Iris pigment epithelial cell (primary cell): ENCODE data around the gene LGALS4.
A peak's percentile ranks its signal among the peaks of the same experiment; 100 is the strongest.
"Not testable (repeated sequence)": the region's sequence is repeated elsewhere in the genome, so short reads cannot be mapped to it uniquely, and the experiment has no call there.

ENCODE experiments used
- DNase-seq: peaks from one replicate; pipeline ENCODE4 v3.0.0-alpha.2; 2011; ENCODE audit warnings: low read depth

LGALS4 gene, protein sequence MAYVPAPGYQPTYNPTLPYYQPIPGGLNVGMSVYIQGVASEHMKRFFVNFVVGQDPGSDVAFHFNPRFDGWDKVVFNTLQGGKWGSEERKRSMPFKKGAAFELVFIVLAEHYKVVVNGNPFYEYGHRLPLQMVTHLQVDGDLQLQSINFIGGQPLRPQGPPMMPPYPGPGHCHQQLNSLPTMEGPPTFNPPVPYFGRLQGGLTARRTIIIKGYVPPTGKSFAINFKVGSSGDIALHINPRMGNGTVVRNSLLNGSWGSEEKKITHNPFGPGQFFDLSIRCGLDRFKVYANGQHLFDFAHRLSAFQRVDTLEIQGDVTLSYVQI

DNA sequence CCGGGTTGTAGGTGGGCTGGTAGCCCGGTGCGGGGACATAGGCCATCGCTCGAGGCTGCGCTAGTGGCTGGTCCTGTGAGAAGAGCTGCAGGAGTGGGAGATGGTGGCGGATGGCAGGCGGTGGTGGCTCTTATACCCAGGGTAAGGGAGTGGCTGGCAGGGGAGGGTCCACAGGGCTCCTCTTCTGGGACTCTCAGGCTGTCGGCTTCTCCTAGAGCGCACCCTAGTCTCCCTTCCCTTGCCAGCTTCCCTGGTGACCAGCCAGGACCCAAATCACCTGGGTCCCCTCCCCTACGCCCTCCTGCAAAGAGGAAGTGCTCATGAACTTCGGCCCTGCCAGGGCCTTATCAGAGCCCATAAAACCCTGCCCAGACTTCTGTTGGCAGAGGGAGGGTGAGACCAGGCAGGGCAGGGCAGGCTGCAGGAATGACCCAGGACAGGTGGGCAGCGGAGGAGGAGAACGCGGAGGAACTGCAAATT lies at the start of gene LGALS4:
TSS of gene LGALS4 (minus strand) at position 105 of the 480 bp plus-strand sequence. CDS start at position 46, 59 bp downstream.
- DNase-seq: no peak

DNA sequence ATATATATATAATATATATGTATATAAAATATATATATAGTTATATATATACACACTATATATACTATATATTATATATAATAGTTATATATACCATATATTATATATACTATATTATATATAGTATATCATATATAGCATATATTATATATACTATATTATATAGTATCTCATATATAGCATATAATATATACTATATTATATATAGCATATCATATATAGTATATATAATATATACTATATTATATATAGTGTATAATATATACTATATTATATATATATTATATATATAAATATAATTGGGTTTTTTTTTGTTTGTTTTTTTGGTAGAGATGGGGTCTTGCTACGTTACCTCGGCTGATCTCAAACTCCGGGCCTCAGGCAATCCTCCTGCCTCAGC lies 48.6 kb upstream of the LGALS4 start:
- no peak for DNase-seq

DNA sequence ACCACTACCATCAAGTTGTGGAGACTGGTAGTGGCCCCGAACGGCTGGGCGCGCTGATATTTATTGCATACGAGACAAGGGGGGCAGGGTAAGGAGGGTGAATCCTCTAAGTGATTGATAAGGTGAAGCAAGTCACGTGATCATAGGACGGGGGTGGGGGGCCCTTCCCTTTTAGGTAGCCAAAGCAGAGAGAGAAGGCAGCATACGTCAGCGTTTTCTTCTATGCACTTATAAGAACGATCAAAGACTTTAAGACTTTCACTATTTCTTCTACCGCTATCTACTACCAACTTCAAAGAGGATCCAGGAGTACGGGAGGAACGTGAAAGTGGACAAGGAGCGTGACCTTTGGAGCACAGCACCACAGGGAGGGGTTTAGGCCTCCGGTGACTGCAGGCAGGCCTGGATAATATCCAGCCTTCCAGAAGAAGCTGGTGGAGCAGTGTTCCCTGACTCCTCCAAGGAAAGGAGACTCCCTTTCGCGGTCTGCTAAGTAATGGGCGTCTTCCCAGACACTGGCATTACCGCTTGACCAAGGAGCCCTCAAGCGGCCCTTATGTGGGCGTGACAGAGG lies 47.0 kb upstream of the LGALS4 start:
- not testable (repeated sequence) for DNase-seq

DNA sequence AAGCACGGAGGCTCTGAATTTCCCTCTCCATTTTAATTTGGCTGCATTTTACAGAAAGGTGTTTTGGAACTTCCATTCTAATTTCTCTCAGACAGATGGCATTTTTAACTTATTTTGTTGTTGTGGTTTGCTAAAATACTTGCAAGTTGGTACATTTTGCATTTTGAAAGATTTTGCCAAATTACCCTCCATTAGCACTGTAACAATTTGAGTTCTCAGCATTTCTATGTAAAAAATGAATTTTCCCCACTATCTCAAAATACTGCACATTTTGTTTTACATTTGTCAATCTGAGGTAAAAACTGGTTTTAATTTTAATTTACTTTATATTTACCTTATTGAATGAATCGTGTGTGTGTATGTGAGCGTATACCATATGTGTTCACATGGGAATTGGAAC lies 44.1 kb upstream of the LGALS4 start:
- no peak for DNase-seq

DNA sequence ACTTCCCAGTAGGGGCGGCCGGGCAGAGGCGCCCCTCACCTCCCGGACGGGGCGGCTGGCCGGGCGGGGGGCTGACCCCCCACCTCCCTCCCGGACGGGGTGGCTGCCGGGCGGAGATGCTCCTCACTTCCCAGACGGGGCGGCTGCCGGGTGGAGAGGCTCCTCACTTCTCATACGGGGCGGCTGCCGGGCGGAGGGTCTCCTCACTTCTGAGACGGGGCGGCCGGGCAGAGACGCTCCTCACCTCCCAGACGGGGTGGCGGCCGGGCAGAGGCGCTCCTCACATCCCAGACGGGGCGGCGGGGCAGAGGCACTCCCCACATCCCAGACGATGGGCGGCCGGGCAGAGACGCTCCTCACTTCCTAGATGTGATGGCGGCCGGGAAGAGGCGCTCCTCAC lies 43.0 kb upstream of the LGALS4 start:
- not testable (repeated sequence) for DNase-seq

GRCh38 chr19:38854961-38855360 lies 42.2 kb upstream of the LGALS4 start:
- DNase-seq: not testable (repeated sequence)

DNA sequence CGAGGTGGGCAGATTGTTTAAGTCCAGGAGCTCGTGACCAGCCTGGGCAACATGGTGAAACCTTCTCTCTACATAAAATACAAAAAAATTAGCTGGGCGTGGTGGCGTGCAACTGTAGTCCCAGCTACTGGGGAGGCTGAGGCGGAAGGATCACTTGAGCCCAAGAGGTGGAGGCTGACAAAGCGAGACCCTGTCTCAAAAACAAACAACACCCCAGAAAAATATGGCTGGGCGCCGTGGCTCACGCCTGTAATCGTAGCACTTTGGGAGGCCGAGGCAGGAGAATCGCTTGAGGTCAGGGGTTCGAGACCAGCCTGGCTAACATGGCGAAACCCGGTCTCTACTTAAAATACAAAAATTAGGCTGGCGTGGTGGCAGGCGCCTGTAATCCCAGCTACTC lies 40.5 kb upstream of the LGALS4 start:
- no peak for DNase-seq

- DNase-seq: peak; percentile 68
Measured at GRCh38 chr19:38852231-38853044, 39.7 kb upstream of the LGALS4 start.

GRCh38 chr19:38851622-38852230 lies 39.0 kb upstream of the LGALS4 start:
- peak; percentile 91 for DNase-seq

- peak; percentile 21 for DNase-seq
Measured at GRCh38 chr19:38850976-38851621, 38.4 kb upstream of the LGALS4 start.

DNA sequence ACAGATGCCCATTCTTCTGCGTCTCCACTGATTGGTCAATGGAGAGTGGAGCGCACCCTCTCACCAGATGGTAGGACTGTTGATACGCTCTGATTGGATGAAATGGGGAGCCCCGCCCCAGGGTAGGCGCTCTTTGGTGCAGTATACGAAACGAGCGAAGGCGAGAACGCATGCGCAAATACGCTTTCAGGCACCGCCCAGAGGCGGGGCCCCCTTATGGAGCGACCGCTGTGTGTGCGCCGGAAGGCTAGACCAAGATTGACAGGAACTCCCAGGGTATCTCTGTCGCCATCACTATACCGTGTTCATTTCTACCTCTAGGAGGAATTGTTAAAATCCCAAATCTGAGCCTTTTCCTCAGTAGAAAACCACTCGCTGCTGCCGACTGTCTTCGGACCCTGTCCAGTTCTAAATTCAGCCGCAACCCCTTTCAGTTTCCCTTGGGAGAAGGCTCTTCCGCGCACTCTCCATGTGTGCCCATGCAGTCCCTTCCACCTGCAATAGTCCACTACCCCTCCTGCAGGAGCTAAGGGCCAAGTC lies 37.8 kb upstream of the LGALS4 start:
- DNase-seq: no peak

- DNase-seq: peak; percentile 100
Measured at GRCh38 chr19:38849860-38850435, 37.2 kb upstream of the LGALS4 start, which contains the start of gene HNRNPL. TSS of gene HNRNPL (minus strand) at chr19:38849986. CDS start at chr19:38849966, 20 bp downstream.

- peak; percentile 90 for DNase-seq
Measured at GRCh38 chr19:38849147-38849859, 36.6 kb upstream of the LGALS4 start.

DNA sequence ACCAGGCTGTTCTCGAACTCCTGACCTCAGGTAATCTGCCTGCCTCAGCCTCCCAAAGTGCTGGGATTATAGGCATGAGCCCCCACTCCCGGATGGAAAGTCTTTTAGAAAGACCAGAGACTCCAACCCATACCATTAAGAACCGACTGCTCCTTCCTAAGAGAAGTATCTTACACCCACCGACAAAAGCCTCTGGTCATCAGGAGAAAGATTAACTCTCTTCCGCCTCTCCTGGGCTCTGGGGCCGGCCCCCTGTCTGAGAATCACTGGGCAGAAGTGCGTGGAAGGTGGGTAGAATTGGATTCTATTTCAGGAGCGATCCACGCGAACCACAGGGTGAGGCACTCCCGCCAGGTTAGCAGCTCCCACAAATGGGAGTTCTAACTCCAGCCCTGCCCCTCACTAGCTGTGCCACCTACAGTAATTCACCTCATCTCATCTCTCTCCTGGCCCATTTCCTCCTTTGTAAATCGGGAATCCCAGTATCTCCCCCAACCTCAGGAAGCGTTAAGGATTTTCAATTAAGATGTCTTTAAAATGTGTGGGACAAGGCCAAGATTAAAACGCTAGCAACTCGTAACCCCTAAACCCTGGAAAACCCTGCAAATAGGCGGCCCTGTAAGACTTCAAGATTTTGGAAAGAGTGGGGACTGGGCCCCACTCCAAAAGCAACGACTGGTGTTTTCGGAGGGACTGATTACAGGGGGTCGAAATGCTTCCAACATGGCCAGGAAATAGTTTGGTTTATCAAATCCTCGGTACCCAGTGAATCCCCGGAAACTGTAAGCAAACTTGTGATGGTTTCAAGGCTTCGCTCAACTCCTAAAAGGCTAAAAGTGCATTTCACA lies 35.8 kb upstream of the LGALS4 start:
- no peak for DNase-seq

GRCh38 chr19:38846097-38846496 lies 33.4 kb upstream of the LGALS4 start:
- DNase-seq: no peak

GRCh38 chr19:38845374-38846024 lies 32.8 kb upstream of the LGALS4 start:
- DNase-seq: no peak

DNA sequence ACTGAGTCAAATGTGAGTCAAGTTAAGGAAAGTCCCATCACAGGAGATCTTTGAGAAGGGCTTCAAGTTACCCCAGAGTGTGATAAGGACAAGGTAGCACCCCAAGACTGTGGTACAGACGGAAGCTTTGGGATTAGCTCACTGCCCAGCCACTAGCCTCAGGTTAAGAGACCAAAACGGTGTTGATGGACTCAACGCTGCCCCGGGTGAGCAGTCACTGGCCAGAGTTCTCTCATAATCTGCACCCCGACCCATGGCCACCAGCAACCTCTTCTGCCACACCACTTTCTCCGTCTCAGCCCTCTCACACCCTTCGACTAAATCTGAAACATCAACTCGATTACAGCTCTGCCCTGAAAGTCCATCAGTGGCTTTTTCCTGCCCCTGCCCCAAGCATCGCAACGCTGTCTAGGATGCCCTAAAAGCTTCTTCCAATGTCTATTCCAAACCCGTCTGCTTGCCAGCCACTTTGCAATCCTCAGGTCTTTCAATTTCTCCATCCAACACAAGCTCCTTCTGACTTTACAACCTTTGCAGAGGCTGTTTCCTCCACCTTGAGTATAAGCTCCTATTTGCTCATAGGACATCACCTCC lies 31.4 kb upstream of the LGALS4 start:
- DNase-seq: no peak

GRCh38 chr19:38843175-38843758 lies 30.5 kb upstream of the LGALS4 start:
- no peak for DNase-seq
